DMS114 treated with DMSO at 0.1 percent for 48 hours (cell line): ENCODE measurements around the gene CLCN5.

Source experiments
- DNase-seq: peaks from one replicate; lab custom pipeline; 2025; ENCODE audit not compliant: unreplicated experiment; lab: John Stamatoyannopoulos, UW

Gene CLCN5

DNA sequence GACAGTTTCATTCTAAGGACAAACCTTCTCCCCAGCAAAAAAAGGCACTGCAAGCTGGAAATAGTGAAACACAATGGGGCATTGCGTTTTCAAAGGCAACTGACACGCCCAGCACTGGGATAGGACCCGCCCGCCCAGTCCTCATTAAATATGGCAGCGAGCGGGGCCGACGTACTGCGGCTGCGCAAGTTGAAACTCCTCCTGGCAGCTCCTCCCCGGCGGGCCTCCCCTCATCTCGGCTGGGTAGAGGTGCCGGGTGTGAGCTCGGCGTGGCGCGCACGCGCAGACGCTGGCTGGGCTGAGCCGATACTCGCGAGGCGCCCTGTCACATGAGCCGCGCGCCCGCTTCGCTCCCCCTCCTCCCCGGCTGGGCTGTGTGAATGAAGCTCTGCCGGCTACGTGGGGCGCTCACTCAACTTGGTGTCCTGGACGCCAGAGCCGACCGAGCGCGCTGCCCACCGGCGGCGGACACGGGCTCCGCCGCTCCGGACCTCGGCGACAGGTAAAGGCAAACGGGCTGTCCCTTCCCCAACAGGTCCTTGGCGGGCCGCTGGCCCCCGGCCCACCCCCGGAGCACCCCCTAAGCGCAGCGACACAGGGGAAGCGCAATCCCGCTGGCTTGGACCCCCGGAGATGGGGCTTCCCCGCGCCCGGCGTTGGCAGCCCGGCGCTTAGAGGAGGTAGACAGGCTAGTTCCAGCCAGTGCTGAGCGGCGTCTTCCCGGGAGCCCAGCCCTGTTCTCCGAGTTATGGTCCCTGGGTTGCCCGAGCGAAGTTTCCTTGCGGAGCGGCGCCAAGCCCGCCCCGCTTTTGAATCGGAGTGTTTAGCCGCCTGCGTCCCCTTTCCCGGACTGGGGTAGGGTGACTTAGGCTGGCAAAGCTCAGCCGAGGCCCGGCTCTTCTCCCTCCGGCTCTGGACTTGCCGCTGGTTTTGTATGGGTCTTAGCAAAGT, at the start of gene CLCN5:
Gene CLCN5, plus strand, starts transcription at position 306 of the 951 bp plus-strand sequence. CDS start 2,703 bp downstream, outside the sequence.
- DNase-seq = peak; percentile 87

DNA sequence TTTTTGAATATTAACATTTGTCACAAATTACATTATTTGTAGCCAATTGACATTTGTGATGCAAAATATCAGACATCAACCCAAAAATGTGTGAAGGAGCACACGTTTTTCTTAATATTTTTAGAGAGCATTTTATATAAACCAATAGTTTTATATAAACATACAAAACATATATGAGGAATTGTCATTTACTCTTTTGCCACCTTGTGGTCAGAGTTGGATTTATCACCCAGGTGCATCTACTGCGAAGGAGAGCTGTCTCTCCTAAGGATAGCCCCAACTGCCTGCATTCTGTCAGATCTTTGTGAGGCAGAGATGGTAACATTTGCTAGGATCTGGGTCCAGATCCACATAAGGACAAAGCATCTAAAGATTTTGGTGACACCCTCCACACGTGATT, 45.6 kb upstream of the CLCN5 start:
- DNase-seq = peak; percentile 5

DNA sequence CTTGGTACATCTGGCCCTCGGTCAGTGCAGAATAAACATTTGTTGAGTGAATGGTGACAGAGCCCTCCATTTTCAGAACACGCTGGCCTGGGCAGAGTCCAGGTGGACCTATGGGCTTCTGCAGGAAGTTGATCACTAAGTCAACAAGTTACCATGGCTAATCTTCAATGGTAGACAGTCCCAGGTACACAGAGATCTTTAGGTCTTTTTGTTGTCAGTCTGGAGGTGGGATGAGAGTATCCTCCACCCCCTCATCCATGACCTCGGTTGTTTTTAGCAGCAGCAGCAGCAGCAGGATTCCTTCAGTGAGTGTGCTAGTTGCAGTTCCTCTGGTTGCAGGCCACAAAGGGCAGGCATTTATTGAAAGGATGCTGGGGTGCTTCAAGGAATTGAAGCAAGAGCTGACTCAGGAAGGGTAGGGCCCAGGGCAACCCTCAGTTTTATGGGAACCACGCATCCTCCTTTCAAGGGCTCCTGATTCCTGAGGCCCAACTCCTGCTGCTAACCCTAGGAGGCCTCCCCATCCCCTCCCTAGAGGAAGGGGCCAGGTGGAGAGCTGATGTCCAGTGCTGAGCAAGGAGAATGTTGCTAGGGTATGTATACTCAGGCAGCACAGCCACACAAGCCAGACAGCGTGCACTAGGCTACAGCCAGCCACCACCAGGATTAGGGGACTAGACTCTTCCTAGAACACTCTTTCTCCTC, 44.8 kb upstream of the CLCN5 start:
- no peak for DNase-seq

DNA sequence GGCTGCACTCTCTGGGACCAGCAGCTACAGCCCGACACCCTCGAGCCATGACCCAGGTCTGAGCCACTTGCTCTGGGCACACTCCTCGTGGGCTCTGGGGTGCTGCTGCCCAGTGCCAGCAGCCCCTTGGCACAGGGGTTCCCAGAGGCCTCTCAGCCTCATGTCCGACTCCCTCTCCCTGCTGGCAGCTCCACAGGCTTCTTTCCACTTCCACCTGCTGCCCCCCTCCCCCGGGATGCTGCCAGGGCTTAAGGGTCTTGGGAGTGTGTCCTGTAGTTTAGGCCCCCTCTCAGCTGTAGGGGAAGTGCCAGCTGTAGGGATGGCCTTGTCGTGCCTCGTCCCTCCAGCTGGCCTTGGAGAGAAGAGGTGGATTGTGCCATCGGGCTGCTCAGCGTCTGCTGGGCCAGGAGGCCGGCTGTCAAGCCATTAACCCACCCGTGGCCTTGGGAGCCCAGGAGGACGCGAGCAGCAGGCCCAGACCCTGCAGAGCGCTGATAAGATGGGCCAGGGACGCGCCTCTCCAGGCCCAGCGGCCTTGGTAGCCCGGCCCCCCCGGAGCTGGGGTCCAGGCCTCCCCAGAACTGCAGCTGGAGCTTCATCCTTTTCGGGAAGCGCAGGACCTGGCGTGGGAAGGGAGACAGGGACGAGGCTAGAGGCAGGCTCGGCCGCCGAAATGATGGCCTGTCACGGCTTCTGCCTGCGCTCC, 44.1 kb upstream of the CLCN5 start:
- DNase-seq = no peak

DNA sequence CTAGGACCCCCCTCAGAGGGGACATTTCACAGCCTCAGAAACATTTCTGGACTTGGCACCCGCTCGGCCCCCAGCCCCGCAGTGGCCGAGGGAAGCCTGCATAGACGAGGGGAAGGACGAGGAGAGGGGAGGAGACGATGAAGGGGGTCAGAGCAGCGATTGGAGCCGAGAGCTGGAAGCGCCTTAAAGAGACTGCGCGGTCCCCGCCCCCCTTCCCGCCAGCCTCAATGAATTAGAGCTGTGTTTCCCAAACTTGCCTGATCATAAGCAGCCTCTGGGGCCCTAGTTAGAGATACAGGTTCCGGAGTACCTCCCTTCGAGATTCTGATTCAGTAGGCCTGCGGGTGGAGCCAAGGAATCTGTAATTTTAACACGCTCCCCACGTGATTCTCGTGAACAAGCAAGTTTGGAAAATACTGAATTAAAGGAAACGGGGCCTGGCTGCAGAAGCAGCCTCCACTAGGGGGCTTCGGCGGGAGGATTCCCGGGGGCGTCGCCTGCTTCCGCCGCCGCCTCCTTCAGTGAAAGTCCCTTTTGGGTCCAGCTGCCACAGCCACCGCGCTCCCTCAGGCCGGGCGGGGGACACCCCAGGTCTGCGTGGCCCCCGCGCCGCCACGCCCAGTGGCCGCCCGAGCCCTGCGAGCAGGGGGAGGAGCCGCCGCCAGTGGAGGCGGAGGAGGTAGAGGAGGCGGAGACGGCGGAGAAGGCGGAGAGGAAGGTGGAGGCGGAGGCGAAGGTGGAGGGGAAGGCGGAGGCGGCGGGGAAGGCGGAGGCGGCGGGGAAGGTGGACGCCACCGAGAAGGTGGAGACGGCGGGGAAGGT, 43.4 kb upstream of the CLCN5 start, which contains the start of gene USP27X:
Gene USP27X, plus strand, starts transcription at position 651 of the 822 bp plus-strand sequence. CDS start 824 bp downstream, outside the sequence.
- peak; percentile 85 for DNase-seq

DNA sequence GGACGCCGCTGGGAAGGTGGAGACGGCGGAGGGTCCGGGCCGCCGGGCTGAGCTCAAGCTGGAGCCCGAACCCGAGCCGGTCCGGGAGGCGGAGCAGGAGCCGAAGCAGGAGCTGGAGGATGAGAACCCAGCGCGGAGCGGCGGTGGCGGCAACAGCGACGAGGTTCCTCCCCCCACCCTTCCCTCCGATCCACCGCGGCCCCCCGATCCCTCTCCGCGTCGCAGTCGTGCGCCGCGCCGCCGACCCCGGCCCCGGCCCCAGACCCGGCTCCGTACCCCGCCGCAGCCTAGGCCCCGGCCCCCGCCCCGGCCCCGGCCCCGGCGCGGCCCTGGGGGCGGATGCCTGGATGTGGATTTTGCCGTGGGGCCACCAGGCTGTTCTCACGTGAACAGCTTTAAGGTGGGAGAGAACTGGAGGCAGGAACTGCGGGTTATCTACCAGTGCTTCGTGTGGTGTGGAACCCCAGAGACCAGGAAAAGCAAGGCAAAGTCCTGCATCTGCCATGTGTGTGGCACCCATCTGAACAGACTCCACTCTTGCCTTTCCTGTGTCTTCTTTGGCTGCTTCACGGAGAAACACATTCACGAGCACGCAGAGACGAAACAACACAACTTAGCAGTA, 42.6 kb upstream of the CLCN5 start:
- DNase-seq = no peak

DNA sequence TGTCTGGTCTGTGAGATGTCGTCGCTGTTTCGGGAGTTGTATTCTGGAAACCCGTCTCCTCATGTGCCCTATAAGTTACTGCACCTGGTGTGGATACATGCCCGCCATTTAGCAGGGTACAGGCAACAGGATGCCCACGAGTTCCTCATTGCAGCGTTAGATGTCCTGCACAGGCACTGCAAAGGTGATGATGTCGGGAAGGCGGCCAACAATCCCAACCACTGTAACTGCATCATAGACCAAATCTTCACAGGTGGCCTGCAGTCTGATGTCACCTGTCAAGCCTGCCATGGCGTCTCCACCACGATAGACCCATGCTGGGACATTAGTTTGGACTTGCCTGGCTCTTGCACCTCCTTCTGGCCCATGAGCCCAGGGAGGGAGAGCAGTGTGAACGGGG, 41.7 kb upstream of the CLCN5 start:
- no peak for DNase-seq

DNA sequence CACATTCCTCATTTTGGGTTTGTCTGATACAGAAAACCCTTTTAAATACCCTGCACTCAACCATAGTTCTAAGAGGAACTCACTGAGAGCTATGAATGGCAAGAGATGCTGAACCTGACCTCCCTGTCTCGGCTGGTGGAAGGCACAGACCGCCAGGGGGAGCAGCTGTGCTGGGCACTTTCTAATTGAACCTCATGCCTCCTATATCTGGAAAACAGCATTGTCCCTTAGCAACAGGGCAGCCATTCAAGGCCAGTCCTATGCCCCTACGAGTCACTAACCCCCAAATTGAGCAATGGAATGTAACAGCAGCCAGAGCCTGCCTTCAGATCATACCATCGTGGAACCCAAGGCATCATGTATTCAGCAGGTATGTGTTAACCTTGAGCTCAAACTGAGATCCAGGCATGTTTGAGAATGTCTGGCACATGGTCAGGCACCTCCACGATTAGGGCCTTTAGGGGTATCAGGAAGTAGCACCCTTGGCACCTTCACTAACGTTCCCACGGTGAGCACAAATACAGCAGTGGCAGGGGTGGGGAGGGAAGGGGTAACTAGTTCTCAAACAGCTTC, 38.0 kb upstream of the CLCN5 start:
- DNase-seq = peak; percentile 0

DNA sequence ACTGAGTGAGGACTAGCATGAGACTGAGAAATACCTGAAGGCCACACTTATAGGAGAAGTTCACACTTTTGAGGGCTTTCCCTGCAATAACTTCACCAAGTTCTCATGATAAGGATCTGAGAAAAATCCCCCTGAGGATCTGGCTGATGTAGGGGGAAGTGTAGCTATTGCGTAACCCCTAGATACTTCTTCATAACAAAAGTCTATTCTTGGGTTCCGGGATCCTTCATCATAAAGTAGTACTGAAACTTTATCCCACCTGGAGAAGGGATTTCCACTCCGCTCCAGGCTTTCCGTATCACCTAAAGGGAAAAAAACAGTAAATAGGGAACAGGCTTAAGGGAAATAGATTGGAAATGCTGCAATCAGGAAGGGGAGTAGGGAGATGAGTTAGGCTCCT, 29.9 kb upstream of the CLCN5 start:
- no peak for DNase-seq

DNA sequence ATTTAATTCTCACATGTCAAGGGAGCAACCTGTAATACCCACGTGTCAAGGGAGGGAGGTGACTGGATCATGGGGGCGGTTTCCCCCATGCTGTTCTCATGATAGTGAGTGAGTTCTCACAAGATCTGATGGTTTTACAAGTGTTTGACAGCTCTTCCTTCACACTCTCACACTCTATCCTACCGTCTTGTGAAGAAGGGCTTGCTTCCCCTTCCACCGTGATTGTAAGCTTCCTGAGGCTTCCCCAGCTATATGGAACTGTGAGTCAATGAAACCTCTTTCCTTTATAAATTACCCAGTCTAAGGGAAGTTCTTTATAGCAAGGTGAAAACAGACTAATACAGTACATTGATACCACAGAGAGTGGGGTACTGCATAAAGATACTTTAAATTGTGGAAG, 25.4 kb upstream of the CLCN5 start:
- DNase-seq = no peak

DNA sequence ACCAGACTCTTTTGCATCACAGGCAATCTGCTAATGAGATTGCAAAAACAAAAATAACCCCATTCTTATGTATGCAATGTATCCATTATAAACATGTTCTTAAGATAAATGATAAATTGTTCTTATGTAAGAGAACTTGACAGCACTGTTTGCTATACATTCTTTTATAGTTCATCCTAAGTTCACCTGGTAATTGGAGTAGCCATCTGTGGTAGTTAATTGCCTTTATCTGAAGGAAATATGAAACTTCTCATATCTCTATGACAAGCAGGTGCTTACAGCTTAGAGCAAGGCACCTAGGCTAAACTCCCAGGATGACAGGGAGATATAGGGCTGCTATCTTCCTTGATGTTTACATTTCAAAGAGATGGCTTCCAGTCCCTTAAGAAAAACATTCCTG, 21.3 kb upstream of the CLCN5 start:
- no peak for DNase-seq

DNA sequence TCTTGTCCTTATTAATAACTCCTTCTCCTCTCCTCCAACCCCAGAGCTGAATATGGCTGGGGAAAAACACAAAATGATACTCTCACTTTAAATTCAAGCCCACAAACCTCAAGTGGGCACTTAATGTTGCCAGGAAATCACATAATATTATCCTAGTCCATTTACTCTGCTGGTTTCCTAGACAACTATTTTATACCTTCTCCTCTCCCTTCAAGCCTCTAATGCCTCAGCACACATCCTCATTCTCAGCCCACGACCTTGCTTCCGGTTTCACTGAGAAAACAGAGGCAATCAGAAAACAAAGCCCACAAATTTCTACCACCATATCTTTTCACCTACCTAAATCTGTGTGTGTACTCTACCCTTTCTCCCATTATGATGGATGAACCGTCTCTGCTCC, 12.1 kb upstream of the CLCN5 start:
- no peak for DNase-seq

DNA sequence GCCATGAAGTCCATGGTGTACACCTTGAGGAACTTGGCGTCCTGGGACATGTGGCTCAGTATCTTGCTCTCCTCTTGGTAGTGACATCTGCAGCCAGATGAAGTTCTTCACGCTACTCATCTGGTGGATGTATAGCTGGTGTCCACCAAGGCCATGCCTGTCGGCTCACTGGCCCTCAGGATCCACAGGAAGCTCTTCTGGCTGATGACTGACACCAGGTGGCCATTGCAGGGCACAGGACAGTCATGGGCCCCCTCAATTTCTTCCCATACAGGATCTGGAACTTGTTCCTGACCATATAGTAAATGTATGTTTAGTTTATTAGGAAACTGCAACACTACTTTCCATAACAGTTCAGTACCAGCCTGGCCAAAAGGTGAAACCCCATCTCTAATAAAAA, 10.3 kb upstream of the CLCN5 start:
- no peak for DNase-seq

DNA sequence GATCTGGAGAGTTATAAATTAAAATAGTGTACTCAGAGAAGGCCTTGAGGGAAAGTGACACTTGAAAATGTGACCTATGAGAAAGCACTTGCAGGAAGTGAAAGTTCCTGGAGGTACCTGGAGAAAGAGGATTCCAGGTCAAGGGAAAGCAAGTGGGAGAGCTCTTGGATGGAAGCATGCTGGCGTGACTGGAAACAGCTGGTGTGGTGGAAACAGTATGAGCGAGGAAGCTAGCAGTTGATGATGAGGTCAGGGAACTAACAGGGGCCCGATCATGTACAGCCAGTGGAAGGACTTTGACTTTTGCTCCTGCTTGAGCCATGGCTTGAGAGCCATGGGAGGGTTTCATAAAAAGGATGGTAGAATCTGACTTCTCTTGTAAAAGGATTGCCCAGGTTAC, 9.5 kb upstream of the CLCN5 start:
- no peak for DNase-seq

DNA sequence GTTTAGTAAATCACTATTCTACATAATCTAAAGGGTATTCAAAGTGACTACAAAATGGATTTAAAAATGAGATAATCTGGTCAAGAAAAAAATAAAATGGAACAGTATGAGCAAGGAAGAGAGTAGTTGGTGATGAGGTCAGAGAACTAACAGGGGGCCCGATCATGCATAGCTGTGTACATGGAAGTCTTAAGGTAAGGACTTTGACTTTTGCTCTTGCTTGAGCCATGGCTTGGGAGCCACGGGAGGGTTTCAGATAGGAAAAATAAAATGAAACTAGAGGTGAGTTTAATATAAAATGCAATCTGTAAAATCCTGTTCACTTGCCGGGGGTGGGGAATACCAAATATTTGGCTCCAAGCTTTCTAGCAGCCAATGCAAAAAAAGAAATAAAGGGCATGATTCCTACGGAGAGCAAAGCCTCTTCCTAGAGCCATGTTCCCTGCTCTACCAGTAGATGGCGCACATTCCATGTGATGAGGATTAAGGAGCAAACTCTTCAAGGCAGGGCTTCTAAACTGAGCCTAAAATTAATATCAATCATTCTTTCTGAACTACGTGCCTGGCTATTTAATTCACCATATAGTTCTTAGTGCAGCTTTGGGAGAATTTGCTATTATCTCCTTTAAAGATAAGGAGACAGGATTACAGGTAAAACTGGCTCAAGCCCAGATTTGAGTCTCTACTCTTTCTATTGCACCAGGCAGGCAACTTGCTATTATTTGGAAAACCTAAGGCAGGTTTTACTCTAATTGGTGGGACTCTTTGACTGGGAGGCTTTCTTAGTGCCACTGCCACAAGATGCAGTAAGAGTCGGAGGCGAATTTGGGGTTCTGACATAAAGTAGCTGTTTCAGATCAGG, 6.8 kb upstream of the CLCN5 start:
- DNase-seq = peak; percentile 41

DNA sequence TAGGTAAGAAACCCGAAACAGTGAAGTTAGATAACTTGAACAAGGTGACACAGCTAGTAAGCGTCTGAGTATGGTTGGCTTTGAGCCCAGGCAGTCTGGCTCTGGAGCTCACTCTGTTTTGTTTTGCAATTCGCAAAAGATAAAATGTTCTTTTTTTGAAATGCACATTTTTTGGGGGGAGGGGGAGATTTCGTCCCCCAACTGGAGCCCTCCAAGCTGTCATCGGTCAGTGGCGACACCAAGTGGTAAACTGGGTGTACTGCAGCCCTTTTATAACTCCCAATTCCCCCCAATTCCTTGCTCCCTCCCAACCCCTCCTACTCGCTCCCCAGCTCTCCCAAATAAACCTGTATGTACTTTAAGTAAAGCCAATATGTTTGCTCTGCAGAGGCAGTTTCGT, 2.8 kb upstream of the CLCN5 start:
- no peak for DNase-seq

DNA sequence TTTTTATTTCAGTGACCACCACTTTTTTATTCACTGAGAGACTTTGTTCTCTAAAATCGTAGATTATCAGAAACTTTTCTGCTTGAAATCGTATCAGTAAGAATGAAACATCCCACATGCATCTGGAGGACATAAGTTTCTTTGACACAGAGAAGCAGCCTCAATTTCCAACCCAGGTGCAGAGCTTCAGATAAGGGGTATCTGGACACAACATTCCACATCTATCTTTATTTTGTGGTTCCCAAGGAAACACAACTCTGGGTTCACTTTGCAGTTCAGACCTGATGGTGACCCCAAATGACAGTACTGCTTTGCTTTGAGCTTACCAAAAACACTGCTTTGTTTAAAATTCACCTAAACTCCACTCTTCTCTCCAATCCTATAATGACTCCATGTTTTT, 1.3 kb upstream of the CLCN5 start:
- no peak for DNase-seq

DNA sequence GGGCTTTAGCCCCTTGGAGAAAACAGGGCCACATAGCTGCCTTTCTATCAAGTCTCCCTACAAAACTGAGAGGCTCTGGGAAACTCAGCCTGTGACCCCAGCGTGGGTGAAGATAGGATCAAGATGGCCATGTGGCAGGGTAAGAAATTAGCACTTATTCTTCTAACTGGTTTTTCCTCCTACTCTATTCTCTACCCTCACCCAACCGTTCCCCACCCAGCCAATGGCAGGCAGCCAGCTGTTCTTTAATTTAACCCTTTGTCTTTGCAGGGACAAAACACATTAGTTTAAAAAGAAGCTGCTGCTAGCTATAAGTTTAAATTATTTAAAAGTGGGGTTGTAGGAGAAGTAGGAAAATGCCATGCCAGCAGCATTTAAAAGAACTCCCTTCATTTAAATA, 2.8 kb downstream of the CLCN5 start:
- DNase-seq = no peak

DNA sequence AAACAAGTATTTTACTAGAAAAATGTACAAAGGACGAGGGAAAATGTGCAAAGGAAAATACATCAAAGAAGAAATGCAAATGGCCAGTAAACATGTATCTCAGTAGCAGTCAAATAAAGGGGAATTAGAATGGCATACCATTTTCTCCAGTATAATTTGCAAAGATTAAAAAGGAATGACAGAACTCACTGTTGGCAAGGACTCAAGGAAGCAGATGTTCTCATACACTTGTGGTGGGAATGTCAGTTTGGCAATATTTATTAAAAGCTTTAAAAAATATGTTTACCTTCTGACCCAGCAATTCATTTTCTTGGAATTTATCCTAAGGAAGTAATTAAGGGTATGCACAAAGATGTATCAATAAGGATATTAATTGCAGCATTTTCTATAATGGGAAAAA, 7.6 kb downstream of the CLCN5 start:
- DNase-seq = no peak
